Right lobe of liver (tissue), 4 donors: ENCODE measurements around the gene SPOCK1.

ENCODE experiments used
- CTCF ChIP-seq, 4 donors: fragments of 200-600 bp in 3 of 4; fragments of 450-650 bp in 1 of 4; IDR thresholded peaks; one replicate each; pipeline versions ENCODE4 v1.5.1 to v1.8.0; 2016 to 2022; ENCODE audit warnings: antibody characterized with exemption in 4 of 4, mild to moderate bottlenecking in 2 of 4
- POLR2A ChIP-seq: fragments of 450-650 bp; IDR thresholded peaks from one replicate; pipeline ENCODE4 v1.6.1; 2017; ENCODE audit warnings: antibody characterized with exemption, mild to moderate bottlenecking
- donor health status: DM: no; HTN: no; CAD: no.
- donor health status: DM: no; HTN: no; CAD: no.
- donor health status: DM: no; HTN: yes; CAD: no.

- TF ChIP-seq CTCF (IDR thresholded peaks at IDR 0.05) (no peak), POLR2A (no peak)
These were observed 61.4 kb downstream of the SPOCK1 start for GRCh38 chr5:137437774-137438173.
